HG03342 (cell line): ENCODE data around the gene ATG12.
"Not testable (repeated sequence)": the region's sequence is repeated elsewhere in the genome, so short reads cannot be mapped to it uniquely, and the experiment has no call there.

ENCODE experiments used
- ATAC-seq: cut with Tn5 transposase; IDR thresholded peaks from one replicate; pipeline ENCODE4 v1.9.1; 2021; ENCODE audit warnings: mild to moderate bottlenecking, moderate library complexity; ENCODE audit not compliant: unreplicated experiment

ATG12 gene

DNA sequence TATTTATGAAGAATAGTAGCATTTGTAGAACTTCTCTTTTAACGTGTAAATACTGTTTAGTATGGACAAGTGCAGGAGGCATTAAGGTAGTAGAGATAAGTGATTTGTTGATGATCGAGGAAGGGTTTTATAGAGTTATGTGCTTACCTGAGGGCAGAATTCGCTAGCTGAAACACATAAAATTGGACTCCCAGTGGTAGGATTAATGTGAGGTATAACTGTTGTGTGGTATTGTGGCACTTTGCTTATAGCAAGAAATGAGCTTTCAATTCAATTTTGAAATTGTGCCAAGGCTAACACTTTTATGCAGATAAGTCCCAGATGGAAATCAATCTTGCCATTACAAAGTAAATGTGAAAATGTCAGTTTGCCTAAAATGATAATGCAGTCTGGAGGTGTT lies 1.6 kb upstream of the ATG12 start:
- ATAC-seq = no peak

DNA sequence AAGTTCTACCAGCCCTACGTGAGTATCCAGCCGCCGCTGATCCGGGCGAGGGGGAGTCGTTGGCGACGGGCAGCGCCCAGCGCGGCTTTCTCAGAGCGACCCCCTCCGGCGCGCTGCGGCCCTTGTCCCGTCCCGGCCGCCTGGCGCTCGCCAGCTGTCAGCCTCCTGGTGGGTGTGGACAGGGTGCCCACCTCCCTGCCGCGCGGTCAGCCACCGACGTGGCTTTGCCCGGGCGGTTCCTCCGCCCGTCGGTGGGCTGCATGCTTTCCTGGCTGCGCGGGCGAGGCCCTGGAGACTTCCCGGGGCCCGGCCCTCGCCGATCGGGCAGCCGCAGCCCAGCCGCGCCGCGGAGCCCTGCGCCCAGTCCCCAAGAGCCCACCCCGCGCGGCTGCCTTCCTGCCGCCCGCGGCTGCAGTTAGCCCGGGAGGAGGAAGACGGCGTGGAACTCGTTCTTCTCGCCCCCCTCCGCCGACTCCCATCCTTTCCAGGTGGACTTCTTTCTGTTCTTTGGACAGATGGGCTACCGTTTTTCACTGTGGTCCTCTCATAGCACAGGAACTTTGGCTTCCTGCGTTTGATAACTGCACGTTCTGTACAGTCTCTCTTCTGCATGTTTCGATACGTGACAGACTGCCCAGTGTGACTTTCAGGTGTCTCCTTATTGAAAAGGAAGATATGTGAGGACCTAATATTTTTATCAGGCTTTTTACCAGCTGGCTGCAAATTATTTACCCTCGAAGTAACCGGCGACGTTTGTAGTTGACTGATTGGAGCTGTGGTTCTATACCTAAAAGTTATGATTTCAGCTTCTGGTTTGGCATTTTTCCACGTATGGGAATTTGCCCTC lies 947 bp upstream of the ATG12 start:
- ATAC-seq = peak; percentile 25

DNA sequence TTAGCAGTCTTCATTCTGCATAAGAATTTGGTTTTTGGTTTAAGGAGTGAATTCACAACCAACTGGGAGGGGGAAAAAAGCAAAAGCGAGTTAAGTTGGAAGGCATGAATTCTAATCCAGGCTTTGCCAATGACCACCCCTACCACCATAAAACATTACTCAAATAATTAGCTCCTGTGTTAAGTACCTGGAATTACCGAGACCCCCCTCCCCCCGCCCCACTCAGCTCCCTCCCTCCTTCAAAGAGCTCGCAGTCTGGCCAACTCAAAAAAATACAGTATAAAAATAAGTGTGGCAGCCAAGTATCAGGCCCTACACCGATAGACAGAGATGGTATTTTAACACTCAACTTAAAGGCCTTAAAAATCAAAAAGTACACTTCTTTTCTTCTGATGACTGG lies 492 bp downstream of the ATG12 start:
- ATAC-seq = no peak

DNA sequence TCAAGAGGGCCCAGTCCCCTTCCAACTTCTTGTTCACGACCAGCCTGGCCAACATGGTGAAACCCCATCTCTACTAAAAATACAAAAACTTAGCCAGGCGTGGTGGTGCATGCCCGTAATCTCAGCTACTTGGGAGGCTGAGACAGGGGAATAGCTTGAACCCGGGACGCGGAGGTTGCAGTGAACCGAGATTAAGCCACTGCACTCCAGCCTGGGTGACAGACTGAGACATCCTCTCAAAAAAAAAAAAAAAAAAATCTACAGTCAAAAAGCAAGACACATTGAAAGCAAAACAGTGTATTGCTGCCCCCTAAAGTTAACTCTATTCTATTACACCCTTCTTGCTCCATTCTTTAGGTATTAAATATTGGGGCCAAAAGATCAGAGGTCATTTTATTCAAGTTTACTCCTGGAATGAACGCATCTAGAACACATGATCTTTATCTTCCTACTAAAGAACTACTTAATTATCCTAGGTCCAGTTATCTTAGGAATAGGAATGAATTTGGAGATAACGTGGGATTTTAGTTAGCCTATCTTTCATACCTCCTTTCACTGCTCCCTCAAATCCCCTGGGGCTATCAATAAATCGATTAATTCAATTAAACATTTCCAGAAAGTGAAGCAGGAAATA lies 2.4 kb downstream of the ATG12 start:
- peak; percentile 17 for ATAC-seq

DNA sequence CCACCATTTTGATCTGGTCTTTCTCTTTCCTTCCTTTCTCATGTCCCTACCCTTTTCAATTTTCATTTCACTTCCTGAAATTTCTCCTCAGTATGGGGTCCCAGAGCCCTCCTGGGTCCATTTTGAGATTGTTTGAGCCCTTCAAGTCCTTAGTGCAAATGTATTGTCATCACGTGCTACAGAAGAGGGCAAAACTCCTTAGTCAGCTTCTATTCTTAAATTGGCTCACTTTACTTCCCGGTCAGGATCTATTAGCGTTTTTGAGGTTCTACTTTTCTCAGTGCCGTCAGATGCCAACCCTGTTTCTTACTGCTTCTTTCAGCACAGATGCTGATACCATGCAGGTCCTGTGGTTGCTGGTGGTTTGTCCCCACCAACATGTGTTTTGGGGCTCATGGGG lies 5.9 kb downstream of the ATG12 start:
- no peak for ATAC-seq

DNA sequence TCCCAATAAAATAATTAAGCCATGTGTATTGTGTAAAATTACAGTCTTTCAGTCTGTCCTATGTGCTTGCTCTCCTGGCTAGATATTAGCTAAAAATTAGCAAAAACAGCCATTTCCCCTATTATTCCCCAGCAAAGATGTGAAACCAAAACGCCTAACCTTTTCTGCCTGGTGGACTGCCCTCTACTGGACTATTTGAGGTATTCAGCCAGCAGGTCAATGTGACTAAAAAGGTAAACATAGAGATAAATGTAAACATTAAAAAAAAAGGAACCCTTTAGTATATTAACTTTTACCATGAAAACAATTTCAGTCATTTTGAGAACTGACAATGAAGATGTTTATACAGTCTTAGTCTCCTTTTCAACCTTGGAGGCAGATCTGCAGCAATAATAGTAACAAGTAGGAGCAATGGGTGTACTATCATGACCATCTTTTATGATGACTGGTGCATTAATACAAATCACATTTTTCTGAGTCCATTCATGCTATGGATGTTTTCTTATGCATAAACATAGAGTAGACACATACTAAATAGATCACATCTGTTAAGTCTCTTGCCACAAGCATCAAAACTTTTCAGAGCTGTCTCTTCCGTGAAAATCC lies 10.1 kb downstream of the ATG12 start:
- ATAC-seq = peak; percentile 91

DNA sequence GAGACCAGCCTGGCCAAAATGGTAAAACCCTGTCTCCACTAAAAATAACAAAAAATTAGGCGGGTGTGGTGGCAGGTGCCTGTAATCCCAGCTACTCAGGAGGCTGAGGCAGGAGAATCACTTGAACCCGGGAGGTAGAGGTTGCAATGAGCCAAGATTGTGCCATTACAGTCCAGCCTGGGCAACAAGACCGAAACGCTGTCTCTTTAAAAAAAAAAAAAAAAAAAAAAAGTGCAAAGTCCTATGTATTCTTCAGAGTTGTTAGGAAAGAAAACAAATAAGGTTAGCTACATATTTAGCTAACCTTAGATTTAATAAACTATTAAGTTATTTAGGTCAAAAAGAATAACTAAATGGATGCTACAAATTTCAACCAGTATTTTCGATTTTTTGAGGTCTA lies 11.5 kb downstream of the ATG12 start:
- ATAC-seq = no peak

DNA sequence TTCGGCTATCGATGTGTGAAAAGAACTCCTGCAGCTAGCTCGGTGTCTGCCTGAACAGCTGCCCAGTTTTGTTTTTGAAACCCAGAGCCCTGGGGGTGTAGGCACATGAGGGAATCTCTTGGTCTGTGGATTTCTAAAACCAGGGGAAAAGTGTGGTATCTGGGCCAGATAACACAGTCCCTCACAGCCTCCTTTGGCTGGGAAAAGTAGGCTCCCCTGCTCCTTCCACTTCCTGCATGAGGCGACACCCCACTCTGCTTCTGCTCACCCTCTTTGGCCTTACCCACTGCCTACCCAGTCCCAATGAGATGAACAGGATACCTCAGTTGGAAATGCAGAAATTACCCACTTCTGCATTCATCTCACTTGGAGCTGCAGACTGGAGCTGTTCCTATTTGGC lies 15.4 kb downstream of the ATG12 start:
- no peak for ATAC-seq

DNA sequence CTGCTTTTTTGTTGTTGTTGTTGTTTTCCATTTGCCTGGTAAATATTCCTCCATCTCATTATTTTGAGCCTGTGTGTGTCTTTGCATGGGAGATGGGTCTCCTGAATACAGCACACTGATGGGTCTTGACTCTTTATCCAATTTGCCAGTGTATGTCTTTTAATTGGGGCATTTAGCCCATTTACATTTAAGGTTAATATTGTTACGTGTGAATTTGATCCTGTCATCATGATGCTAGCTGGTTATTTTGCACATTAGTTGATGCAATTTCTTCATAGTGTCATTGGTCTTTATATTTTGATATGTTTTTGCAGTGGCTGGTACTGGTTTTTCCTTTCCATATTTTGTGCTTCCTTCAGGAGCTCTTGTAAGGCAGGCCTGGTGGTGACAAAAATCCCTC lies 16.4 kb downstream of the ATG12 start:
- not testable (repeated sequence) for ATAC-seq

DNA sequence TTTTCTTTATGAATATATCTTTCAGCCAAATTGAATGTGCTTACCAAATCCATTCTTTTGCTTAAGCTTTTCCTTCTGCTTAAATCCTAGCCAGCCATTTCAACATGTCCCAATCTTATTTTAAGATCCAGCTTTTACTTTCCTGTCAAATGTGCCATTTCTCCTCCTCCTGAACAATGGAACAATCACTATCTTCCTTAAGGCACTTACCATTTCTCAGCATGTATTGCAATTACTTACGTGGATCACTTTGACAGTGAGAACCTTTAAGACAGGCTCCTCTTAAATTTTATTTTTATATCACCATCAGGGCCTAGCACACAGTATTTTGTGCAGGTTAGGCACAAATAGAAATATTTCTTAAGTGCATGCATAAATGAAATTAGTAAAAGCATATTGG lies 20.5 kb downstream of the ATG12 start:
- no peak for ATAC-seq

DNA sequence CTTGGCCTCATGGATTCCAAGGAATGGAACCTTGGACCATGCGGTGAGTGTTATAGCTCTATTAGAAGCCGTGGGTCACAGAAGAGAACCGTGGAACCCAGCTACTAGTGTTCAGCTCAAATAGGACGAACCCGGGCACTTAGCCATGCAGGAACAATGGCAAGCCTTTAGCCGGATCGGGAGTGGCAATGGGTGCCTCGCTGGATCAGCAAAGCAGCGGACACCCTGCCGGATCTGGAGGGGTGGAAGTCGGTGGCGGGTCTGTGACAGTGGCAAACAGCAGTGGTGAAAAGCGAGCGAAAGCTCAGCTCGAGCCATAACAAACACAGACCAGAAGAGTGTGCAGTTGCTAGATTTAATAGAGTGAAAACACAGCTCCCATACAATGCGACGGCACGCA lies 22.5 kb downstream of the ATG12 start:
- ATAC-seq = no peak

DNA sequence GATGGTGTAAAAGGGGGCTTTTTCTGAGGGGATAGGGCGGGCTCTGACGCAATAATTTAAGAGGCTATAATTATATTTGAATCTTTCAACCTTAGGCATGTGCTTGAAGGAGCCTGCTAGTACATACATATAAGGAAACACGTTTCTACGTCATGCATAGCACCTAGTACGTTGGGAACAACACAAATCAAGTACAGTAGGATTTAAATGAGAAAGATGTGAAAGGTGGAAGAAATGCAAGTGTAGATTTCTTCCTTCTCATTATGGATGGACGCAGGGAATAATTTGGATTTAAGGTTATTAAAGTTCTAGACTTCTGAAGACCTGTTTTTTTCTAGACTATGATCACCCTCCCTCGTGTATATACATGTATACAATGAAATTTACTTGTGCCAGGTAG lies 24.0 kb downstream of the ATG12 start:
- no peak for ATAC-seq

DNA sequence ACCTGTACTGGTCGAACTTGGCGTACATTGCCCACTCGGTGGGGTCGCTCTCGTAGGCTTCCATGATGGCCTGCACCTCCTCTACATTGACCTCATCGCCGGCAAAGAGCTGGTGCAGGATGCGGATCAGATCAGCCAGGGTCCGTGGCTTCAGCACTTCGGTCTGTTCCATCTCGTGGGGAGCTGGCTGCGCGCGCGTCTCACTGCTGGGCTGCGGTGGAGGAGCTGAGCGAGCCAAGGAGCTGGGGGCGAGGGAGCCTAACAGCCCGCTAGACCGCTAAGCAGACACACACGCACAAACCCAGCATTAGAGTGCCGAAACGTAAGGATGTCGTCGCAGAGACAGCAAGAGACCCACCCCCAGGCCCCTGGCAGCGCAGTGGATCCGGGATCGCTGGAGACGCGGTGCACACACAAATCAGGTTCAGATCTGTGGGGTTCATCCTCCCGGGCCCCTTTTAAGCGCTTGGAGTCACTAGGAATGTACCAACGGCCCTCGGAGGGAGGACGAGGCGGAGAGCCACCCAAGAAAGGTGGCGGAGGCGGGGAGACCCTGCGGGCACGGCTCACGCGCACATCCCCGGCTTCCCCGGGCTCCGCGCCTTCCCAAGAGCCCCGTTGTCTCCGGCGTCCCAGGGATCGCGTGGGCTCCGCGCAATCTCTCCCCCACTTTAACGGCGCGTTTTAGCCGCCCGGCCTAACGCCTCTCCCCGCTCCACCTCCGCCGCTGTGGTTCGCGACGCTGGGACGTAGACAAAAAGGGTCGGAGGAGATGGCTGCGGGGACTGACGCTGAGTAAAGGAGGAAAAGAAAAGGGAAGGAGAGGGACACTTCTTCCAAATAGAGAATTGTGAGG lies 24.9 kb downstream of the ATG12 start, which contains the start of gene CDO1:
TSS of gene CDO1 (minus strand) at position 434 of the 856 bp plus-strand sequence. CDS start at position 172, 262 bp downstream.
- ATAC-seq = no peak

DNA sequence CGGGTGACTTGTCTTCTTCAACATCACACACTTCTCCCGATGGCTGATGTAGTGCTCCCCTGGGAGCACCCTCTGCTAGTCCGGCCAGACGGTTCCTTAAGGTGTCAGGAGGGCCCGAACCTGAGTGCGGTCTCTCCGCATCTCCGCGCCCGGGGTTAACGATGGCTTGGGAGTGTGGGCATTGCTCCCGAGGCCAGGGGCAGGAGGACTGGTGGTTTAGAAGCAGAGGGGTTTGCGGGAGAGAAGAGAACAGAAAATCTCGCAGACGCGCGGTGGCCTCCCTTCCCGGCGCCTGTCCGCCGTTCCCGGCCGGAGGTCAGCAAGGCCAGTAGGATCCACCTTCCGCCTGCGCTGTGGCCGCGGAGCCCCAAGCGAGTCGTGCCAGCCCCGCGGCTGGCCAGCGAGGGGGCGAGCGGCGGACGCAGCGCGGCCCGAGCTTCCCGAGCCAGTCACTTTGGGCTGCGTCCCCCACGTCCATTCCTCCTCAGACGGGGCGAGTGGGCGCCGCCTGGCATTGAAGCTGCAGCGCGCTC lies 25.6 kb downstream of the ATG12 start:
- no peak for ATAC-seq

DNA sequence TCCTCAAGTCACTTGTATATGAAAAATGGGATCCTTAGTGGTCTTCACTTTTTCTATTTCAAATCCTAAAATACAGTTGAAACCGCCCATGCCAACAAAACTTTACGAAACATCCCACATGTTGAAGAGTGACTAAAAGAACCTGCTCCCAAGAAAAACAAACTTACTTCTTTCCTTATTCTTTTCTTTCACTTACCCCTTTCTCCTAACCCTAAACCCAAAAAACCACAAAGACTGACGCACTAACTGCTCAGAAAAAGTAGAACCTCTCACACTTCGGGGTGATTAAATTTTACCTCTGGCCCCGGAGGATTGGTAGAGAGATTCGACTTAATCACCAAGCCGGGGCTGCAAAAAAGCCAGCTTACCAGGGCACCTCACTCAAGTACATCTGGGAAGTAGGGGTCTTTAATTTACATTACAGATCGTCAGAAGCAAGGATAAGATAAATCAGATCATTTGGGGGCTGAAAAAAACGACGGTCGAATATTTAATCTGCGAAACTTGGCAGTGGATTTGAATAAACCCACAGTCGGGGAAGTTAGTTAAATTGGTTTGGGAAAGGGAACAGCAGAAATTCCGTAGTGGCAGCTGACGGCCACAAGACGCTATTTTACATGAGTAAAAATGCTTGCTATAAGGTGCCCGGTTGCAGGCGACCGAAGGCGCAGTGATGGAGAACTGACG lies 26.2 kb downstream of the ATG12 start:
- ATAC-seq = no peak

DNA sequence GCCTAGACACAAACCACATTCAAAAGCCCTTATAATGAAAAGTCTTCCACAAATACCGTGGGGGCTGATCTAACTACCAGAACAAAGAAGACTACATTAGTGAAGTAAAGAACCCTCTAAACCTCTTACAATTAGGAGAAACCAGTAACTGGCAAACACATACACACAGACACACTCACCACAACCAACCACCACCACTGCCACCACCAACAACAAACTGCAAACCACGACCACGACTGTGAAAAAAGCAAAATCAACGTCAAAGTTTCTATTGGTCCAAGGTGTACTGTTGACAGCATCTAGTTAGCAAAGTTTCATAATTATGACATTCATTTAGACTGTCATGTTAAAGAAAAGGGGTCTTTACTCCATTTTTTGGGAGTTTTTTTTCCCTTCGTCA lies 27.6 kb downstream of the ATG12 start:
- ATAC-seq = no peak

DNA sequence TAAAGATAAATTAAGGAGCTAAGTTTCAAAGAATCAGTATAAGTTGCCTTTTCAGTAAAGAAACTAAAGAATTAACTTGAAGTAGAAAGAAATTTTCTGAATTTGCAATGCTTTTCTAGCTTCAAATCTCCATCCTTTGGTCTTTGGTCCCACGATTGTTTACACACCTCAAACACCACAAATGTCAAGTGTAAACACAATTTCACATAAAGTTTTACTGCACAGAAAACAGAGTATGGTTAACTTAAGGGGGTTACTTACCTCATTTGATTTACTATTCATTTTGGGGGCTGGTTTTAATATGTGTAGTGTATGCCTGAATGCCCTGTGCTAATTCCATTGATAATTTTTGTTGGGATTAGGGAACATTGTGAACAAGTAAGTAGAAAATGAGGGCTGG lies 29.0 kb downstream of the ATG12 start:
- ATAC-seq = no peak

DNA sequence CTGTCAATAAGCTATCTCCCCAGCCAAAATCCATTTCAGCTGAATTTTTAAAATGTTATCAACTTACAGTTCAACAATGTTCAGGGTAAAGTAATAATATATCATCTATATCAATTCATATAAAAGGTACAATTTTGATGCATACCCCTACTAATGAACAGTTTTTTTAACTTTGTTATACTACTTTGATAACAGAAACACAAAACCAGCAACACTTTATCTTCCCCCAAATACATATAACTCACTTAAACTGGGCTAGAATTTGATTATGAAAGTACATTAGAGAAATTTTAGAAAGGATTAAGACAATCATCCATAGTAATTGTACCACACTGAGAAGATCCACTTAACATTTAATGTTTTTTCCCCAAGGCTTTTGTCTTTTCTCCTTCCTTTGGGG lies 30.0 kb downstream of the ATG12 start:
- ATAC-seq = no peak

DNA sequence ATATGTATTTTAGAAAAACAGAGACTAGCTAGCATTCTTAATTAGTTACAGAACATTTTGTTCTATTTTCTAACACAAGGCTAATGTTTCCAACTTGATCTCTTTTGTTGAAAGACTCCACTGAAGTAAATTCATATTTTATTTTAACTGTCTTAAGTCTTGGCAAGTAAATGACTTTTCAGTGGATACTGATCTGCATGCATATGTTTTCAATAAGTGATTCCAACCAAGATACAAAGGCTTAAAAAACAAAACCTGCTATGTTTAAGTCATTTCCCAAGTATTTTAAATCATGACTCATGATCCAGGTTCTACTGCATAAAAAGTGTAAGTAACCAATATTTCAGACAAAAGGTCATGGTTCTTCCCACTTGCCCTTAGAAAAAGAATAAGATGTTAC lies 30.6 kb downstream of the ATG12 start:
- no peak for ATAC-seq

DNA sequence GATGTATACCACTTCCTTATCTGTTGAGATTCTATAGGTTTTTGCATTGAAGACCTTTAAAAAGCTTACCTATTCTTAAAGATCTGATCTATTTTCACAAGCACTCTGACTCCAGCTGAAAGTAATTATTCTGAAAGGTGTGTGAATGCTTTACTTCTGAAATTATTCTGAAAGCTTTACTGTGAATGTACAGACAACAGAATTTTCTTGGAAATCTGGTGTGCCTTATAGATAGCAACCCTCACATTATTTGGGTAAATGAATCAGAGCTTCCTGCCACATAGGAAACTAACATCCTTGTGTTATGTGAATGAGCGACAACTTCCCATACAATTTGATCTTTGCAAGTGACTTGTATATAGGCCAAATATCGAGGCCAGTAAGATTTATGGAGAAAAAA lies 31.4 kb downstream of the ATG12 start:
- no peak for ATAC-seq
